HCT116 (cell line): Measurements from ENCODE around the gene CIDEC. TPM values are rescaled to one million over a fixed set of nuclear protein-coding genes. Genes with fewer than 3 reads are reported as not detected.
A peak's percentile ranks its signal among the peaks of the same experiment; 100 is the strongest.

Experiments
- ATAC-seq: fragments of 200-7000 bp; cut with Tn5 transposase; 2 replicates; pipeline ENCODE4 v1.9.1; 2020; ENCODE audit warnings: mild to moderate bottlenecking, moderate library complexity
- BruUV-seq: library from RNA; stranded (reverse); fragments of 400-500 nt; replicated peaks from 2 replicates; lab custom pipeline; 2021; lab: Mats Ljungman, UMichigan
- CTCF ChIA-PET: fragments of 300-600 bp; sonication (Branson Sonifier 250); formaldehyde crosslinking; loops from one replicate; lab custom pipeline; 2021; ENCODE audit warnings: antibody characterized with exemption; lab: Charles Lee
- POLR2A ChIA-PET: fragments of 300-600, 350-600 bp; sonication (Branson Sonifier 250); formaldehyde crosslinking; loops from one replicate; lab custom pipeline; 2021; ENCODE audit warnings: antibody characterized with exemption; lab: Charles Lee
- RAD21 ChIA-PET, 2 experiments: fragments of 300-600 bp; sonication (Branson Sonifier 250); formaldehyde crosslinking; loops; one replicate each; lab custom pipeline; 2023; ENCODE audit warnings: low total read pairs in 2 of 2; ENCODE audit not compliant: uncharacterized antibody in 2 of 2, unreplicated experiment in 2 of 2, low non-redundant PET in 1 of 2; lab: Charles Lee
- DNase-seq: peaks from one replicate; pipeline ENCODE4 v3.0.0-alpha.2; 2010; ENCODE audit warnings: low read depth, low spot score
- H2AFZ ChIP-seq: fragments of 200-600 bp; shearing (Covaris generic), sonication (generic); 2 replicates; pipeline ENCODE4 v1.6.1; 2017; ENCODE audit warnings: low read depth, mixed run types, mixed read lengths, antibody characterized with exemption, low read length; ENCODE audit not compliant: poor library complexity, severe bottlenecking
- H3K27ac ChIP-seq: 2 replicates; pipeline ENCODE4 v1.5.1; 2012; ENCODE audit warnings: low read depth, low read length
- H3K27me3 ChIP-seq: fragments of 200-600 bp; sonication (generic); 2 replicates; pipeline ENCODE4 v1.6.1; 2016; ENCODE audit warnings: mixed run types, low read length, mixed read lengths; ENCODE audit not compliant: insufficient read depth
- H3K36me3 ChIP-seq, 2 experiments: fragments of 200-500 bp in 1 of 2; fragments of 200-600 bp in 1 of 2; sonication (Bioruptor generic) in 1 of 2; sonication (generic) in 1 of 2; 2 replicates each; pipeline versions ENCODE4 v1.5.1 to v1.6.1; 2014 to 2016; ENCODE audit warnings: low read length in 2 of 2, inconsistent platforms in 1 of 2, mixed read lengths in 1 of 2, mixed run types in 1 of 2; ENCODE audit not compliant: insufficient read depth in 2 of 2, control insufficient read depth in 1 of 2
- H3K4me1 ChIP-seq, 2 experiments: fragments of 200-600 bp in 1 of 2; sonication (generic) in 1 of 2; 2 replicates each; pipeline versions ENCODE4 v1.5.1 to v1.6.1; 2012 to 2017; ENCODE audit warnings: low read length in 2 of 2, inconsistent platforms in 1 of 2, mild to moderate bottlenecking in 1 of 2, mixed read lengths in 1 of 2, mixed run types in 1 of 2, moderate library complexity in 1 of 2; ENCODE audit not compliant: insufficient read depth in 2 of 2, control insufficient read depth in 1 of 2
- H3K4me2 ChIP-seq: fragments of 200-600 bp; sonication (generic); 2 replicates; pipeline ENCODE4 v1.6.1; 2017; ENCODE audit warnings: mixed run types, low read length, mixed read lengths
- H3K4me3 ChIP-seq, 2 experiments: fragments of 200-600 bp in 1 of 2; sonication (generic) in 1 of 2; replicated peaks in 1 of 2; 2 replicates each; pipeline ENCODE4 v1.5.1; 2011 to 2016; ENCODE audit warnings: low read length in 2 of 2, control low read depth in 1 of 2, low read depth in 1 of 2, mild to moderate bottlenecking in 1 of 2, mixed read lengths in 1 of 2, mixed run types in 1 of 2
- H3K79me2 ChIP-seq: fragments of 200-600 bp; sonication (generic); 2 replicates; pipeline ENCODE4 v1.6.1; 2017; ENCODE audit warnings: mild to moderate bottlenecking, mixed run types, low read length, moderate library complexity, mixed read lengths; ENCODE audit not compliant: insufficient read depth
- H3K9ac ChIP-seq: fragments of 200-600 bp; sonication (generic); 2 replicates; pipeline ENCODE4 v1.6.1; 2016; ENCODE audit warnings: low read length, mixed read lengths
- H3K9me2 ChIP-seq: fragments of 200-600 bp; sonication (generic), shearing (Covaris generic); 2 replicates; pipeline ENCODE4 v1.6.1; 2017; ENCODE audit warnings: mixed run types, mild to moderate bottlenecking, moderate library complexity; ENCODE audit not compliant: insufficient read depth
- H3K9me3 ChIP-seq, 2 experiments: fragments of 200-500 bp in 1 of 2; fragments of 200-600 bp in 1 of 2; sonication (Bioruptor generic) in 1 of 2; sonication (generic) in 1 of 2; 2 replicates each; pipeline ENCODE4 v1.6.1; 2014 to 2017; ENCODE audit warnings: low read length in 2 of 2, mixed read lengths in 2 of 2, inconsistent platforms in 1 of 2, low read depth in 1 of 2, mild to moderate bottlenecking in 1 of 2, mixed run types in 1 of 2, moderate library complexity in 1 of 2; ENCODE audit not compliant: control insufficient read depth in 1 of 2, insufficient read depth in 1 of 2
- H4K20me1 ChIP-seq: fragments of 200-600 bp; sonication (generic), shearing (Covaris generic); 2 replicates; pipeline ENCODE4 v1.6.1; 2017; ENCODE audit warnings: mixed run types, mild to moderate bottlenecking, moderate library complexity; ENCODE audit not compliant: insufficient read depth
- EGR1 ChIP-seq: IDR thresholded peaks from 2 replicates; pipeline ENCODE4 v1.6.1; 2012; ENCODE audit warnings: low read depth
- EZH2 ChIP-seq: fragments of 200-600 bp; sonication (generic); IDR thresholded peaks from 2 replicates; pipeline ENCODE4 v1.6.1; 2017; ENCODE audit warnings: antibody characterized with exemption, mixed run types
- EZH2phosphoT487 ChIP-seq: fragments of 200-600 bp; IDR thresholded peaks from 2 replicates; pipeline ENCODE4 v1.6.1; 2018; ENCODE audit warnings: antibody characterized with exemption, borderline replicate concordance
- FOSL1 ChIP-seq: IDR thresholded peaks from 2 replicates; pipeline ENCODE4 v1.6.1; 2012; ENCODE audit warnings: low read depth
- JUND ChIP-seq: IDR thresholded peaks from 2 replicates; pipeline ENCODE4 v1.6.1; 2012
- MAX ChIP-seq: IDR thresholded peaks from 2 replicates; pipeline ENCODE4 v1.6.1; 2012
- POLR2A ChIP-seq: IDR thresholded peaks from 2 replicates; pipeline ENCODE4 v1.7.0; 2011; ENCODE audit warnings: borderline replicate concordance; ENCODE audit not compliant: insufficient read depth, insufficient read length; ENCODE audit errors: extremely low read depth
- POLR2AphosphoS5 ChIP-seq: IDR thresholded peaks from 2 replicates; pipeline ENCODE4 v1.6.1; 2011; ENCODE audit warnings: mild to moderate bottlenecking, low read depth, low read length, moderate library complexity
- REST ChIP-seq: IDR thresholded peaks from 2 replicates; pipeline ENCODE4 v1.6.1; 2012; ENCODE audit warnings: low read depth
- SIN3A ChIP-seq: IDR thresholded peaks from 2 replicates; pipeline ENCODE4 v1.6.1; 2012; ENCODE audit warnings: low read depth
- SP1 ChIP-seq: IDR thresholded peaks from 2 replicates; pipeline ENCODE4 v1.6.1; 2012; ENCODE audit warnings: low read depth
- TCF7L2 ChIP-seq: IDR thresholded peaks from 2 replicates; pipeline ENCODE4 v1.7.0; 2011; ENCODE audit warnings: borderline replicate concordance, inconsistent platforms; ENCODE audit not compliant: insufficient read depth, insufficient read length; ENCODE audit errors: extremely low read depth
- YY1 ChIP-seq: IDR thresholded peaks from 2 replicates; pipeline ENCODE4 v1.6.1; 2011; ENCODE audit warnings: low read length, low read depth, moderate library complexity, mild to moderate bottlenecking; ENCODE audit not compliant: insufficient replicate concordance; ENCODE audit errors: extremely low read depth
- ZBTB33 ChIP-seq: IDR thresholded peaks from 2 replicates; pipeline ENCODE4 v1.6.1; 2011; ENCODE audit warnings: mild to moderate bottlenecking, low read length, moderate library complexity; ENCODE audit not compliant: insufficient replicate concordance; ENCODE audit errors: extremely low read depth
- ZFX ChIP-seq: fragments of 450-650 bp; IDR thresholded peaks from 2 replicates; pipeline ENCODE4 v1.6.1; 2017
- intact Hi-C: fragments of 100-400 bp; cut with micrococcal nuclease; formaldehyde crosslinking; loops from 2 replicates; pipeline ENCODE4 v1.10.0; 2022
- total RNA-seq: library from RNA; stranded (reverse); gene quantifications from one replicate; pipeline ENCODE4 v1.2.1, GENCODE V29; 2021; ENCODE audit not compliant: unreplicated experiment

CIDEC gene
- total RNA-seq, 1 experiment from 2014 or later, result not detected

- POLR2A ChIA-PET, result interaction anchor here (1.3 kb wide), 1 partner anchor 59 kb away, joined by 4 read pairs; the partner anchor contains the start of gene IL17RE
Measured at GRCh38 chr3:9843715-9844438, 36.2 kb downstream of the CIDEC start, which contains the start of gene RPUSD3. RPUSD3 (minus strand) TSS chr3:9844008; CDS start chr3:9843990, 18 bp downstream.

More at GRCh38 chr3:9843715-9844438, 36.2 kb downstream of the CIDEC start, which contains the start of gene RPUSD3:
- no TSS peak for BruUV-seq
- Histone ChIP-seq H3K79me2 (peaks cover 7% of the 10 kb centered on the region; the same call in 1 of the 2 replicates), H3K36me3 (peaks cover 9 to 17% of the 10 kb centered on the region in 2 experiments; a peak in 3 of 4 replicates), H3K27me3 (no peaks in the 10 kb centered on the region), H3K4me3 (peak within 1 kb of the TSS; percentile 66 to 84), H4K20me1 (no peaks in the 10 kb centered on the region), H2AFZ (peak within 1 kb of the TSS; percentile 88), H3K9ac (peak within 1 kb of the TSS; percentile 87), H3K4me2 (peak within 1 kb of the TSS; percentile 83), H3K9me3 (no peaks in the 10 kb centered on the region; a peak in 1 of 4 replicates), H3K27ac (peak within 1 kb of the TSS; percentile 79), H3K4me1 (peaks cover 0 to 15% of the 10 kb centered on the region in 2 experiments; a peak in 1 of 4 replicates), H3K9me2 (no peaks in the 10 kb centered on the region)
- RAD21 ChIA-PET, result interaction anchor here in 1 of 2 experiments (1.5 kb wide), 1 partner anchor 103 kb away, joined by 6 read pairs; no protein-coding TSS in a partner anchor
- CTCF ChIA-PET, result interaction anchor here (1.3 to 2.7 kb wide), 3 partner anchors 89 to 129 kb away, joined by 3 to 13 read pairs (median 3); no protein-coding TSS in a partner anchor
- TF ChIP-seq MAX (peak; percentile 75), JUND (no peak), ZFX (peak; percentile 52; the same call in 1 of the 2 replicates), SIN3A (peak; percentile 86), REST (no peak), ZBTB33 (peak; percentile 17), EZH2 (no peak), FOSL1 (no peak), TCF7L2 (no peak), YY1 (peak; percentile 39), POLR2AphosphoS5 (peak; percentile 91), EGR1 (no peak; the same call in 1 of the 2 replicates), EZH2phosphoT487 (no peak), POLR2A (peak; percentile 65), SP1 (peak; percentile 95)
- intact Hi-C loops, result loop anchor here (5.0 kb wide), 1 partner anchor 88 kb away; the partner anchor contains the start of gene CRELD1
- ATAC-seq, result peak; percentile 97
- peak; percentile 85 for DNase-seq
